Measurements from ENCODE around the gene XRCC5.

GRCh38 chr2:216183462-216183861, 74.3 kb downstream of the XRCC5 start:
- TF ChIP-seq SIN3A (conservative IDR thresholded peaks at IDR 0.05 in 1 of 2, IDR thresholded peaks at IDR 0.05 in 1 of 2; ENCODE audit: low read depth in 1 of 2, low read length in 2 of 2) (no peak), EP300 (IDR thresholded peaks at IDR 0.05; ENCODE audit: borderline replicate concordance in 1 of 2, low read depth in 2 of 2, low read length in 2 of 2) (no peak), EZH2 (IDR thresholded peaks at IDR 0.05; ENCODE audit: low read depth, low read length, severe bottlenecking) (no peak), NRF1 (IDR thresholded peaks at IDR 0.05; ENCODE audit: low read depth, low read length) (no peak), TAF1 (IDR thresholded peaks at IDR 0.05; ENCODE audit: low read depth, low read length) (no peak), ASH2L (IDR thresholded peaks at IDR 0.05; ENCODE audit: low read length) (no peak), BACH1 (IDR thresholded peaks at IDR 0.05; ENCODE audit: low read length) (no peak), POLR2AphosphoS5 (IDR thresholded peaks at IDR 0.05; ENCODE audit: low read depth, low read length) (no peak), FOSL1 (IDR thresholded peaks at IDR 0.05; ENCODE audit: insufficient read depth, low read depth, low read length) (no peak), YY1 (IDR thresholded peaks at IDR 0.05; ENCODE audit: low read depth, low read length) (no peak), RAD21 (IDR thresholded peaks at IDR 0.05 in 1 of 2, conservative IDR thresholded peaks at IDR 0.05 in 1 of 2; ENCODE audit: low read depth in 2 of 2, low read length in 2 of 2) (no peak), JUND (IDR thresholded peaks at IDR 0.05; ENCODE audit: low read length) (no peak), CEBPB (IDR thresholded peaks at IDR 0.05; ENCODE audit: low read depth, low read length) (no peak)
- TF ChIP-seq, protein P1, sequence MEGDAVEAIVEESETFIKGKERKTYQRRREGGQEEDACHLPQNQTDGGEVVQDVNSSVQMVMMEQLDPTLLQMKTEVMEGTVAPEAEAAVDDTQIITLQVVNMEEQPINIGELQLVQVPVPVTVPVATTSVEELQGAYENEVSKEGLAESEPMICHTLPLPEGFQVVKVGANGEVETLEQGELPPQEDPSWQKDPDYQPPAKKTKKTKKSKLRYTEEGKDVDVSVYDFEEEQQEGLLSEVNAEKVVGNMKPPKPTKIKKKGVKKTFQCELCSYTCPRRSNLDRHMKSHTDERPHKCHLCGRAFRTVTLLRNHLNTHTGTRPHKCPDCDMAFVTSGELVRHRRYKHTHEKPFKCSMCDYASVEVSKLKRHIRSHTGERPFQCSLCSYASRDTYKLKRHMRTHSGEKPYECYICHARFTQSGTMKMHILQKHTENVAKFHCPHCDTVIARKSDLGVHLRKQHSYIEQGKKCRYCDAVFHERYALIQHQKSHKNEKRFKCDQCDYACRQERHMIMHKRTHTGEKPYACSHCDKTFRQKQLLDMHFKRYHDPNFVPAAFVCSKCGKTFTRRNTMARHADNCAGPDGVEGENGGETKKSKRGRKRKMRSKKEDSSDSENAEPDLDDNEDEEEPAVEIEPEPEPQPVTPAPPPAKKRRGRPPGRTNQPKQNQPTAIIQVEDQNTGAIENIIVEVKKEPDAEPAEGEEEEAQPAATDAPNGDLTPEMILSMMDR (IDR thresholded peaks at IDR 0.05; ENCODE audit: control extremely low read depth in 1 of 3, insufficient read depth in 1 of 3, low read depth in 1 of 3, low read length in 3 of 3): no peak

All from H1 (cell line).